IPS DF 6.9 (cell line): ENCODE data around the gene PRPF39.
"Not testable (repeated sequence)": the region's sequence is repeated elsewhere in the genome, so short reads cannot be mapped to it uniquely, and the experiment has no call there.

Experiments
- DNase-seq: peaks from one replicate; pipeline ENCODE4 v3.0.0-alpha.2; 2013; ENCODE audit warnings: low read depth, low spot score
- H3K27ac ChIP-seq: one replicate; pipeline ENCODE4 v1.5.1; 2013; ENCODE audit warnings: low read length, control low read depth
- H3K27me3 ChIP-seq: 2 replicates; pipeline ENCODE4 v1.6.1; 2013; ENCODE audit warnings: mild to moderate bottlenecking, low read length; ENCODE audit not compliant: control insufficient read depth, insufficient read depth
- H3K36me3 ChIP-seq: 2 replicates; pipeline ENCODE4 v1.6.1; 2013; ENCODE audit warnings: low read length; ENCODE audit not compliant: control insufficient read depth, insufficient read depth
- H3K4me1 ChIP-seq: 2 replicates; pipeline ENCODE4 v1.6.1; 2013; ENCODE audit warnings: low read length; ENCODE audit not compliant: control insufficient read depth, insufficient read depth
- H3K4me3 ChIP-seq: 2 replicates; pipeline ENCODE4 v1.5.1; 2013; ENCODE audit warnings: mild to moderate bottlenecking, low read length
- H3K9me3 ChIP-seq: 2 replicates; pipeline ENCODE4 v1.6.1; 2013; ENCODE audit warnings: low read length, inconsistent platforms; ENCODE audit not compliant: control insufficient read depth, insufficient read depth
- WGBS: extraction: QIAGEN DNeasy Blood & Tissue Kit; methylation state at CpG from one replicate; pipeline ENCODE4 v1.1.7; 2013; ENCODE audit warnings: mixed read lengths, missing lambda C conversion rate; ENCODE audit not compliant: insufficient read length, insufficient coverage; 5-methylcytosine and 5-hydroxymethylcytosine counted together

The PRPF39 gene

GRCh38 chr14:45135156-45135555 is 51.2 kb downstream of the PRPF39 start:
- no peaks in the 10 kb centered on the region for H3K4me1 ChIP-seq
- no peaks in the 10 kb centered on the region for H3K36me3 ChIP-seq
- H3K4me3 ChIP-seq, result peak overlapping the region; percentile 61; the same call in 1 of the 2 replicates
- DNase-seq, result no peak
- no CpG with 5 or more reads among the region's 7 CpGs for WGBS
- no peaks in the 10 kb centered on the region for H3K9me3 ChIP-seq
- H3K27me3 ChIP-seq, result no peaks in the 10 kb centered on the region
- no peak overlapping the region for H3K27ac ChIP-seq

- H3K4me3 ChIP-seq, result peak within 1 kb of the TSS; percentile 93
- H3K4me1 ChIP-seq, result no peaks in the 10 kb centered on the region
- H3K9me3 ChIP-seq, result no peaks in the 10 kb centered on the region
- no peak within 1 kb of the TSS for H3K27ac ChIP-seq
- no CpG with 5 or more reads among the region's 48 CpGs for WGBS
- no peaks in the 10 kb centered on the region for H3K36me3 ChIP-seq
- DNase-seq, result peak; percentile 97
- no peaks in the 10 kb centered on the region for H3K27me3 ChIP-seq
Measured at GRCh38 chr14:45135659-45136395, 51.9 kb downstream of the PRPF39 start, which contains the start of gene FANCM. FANCM (plus strand) TSS chr14:45135930; CDS start chr14:45136032, 102 bp downstream.

GRCh38 chr14:45136399-45136798 is 52.5 kb downstream of the PRPF39 start:
- H3K27me3 ChIP-seq, result no peaks in the 10 kb centered on the region
- no peaks in the 10 kb centered on the region for H3K9me3 ChIP-seq
- no peaks in the 10 kb centered on the region for H3K36me3 ChIP-seq
- DNase-seq, result no peak
- peak overlapping the region; percentile 93 for H3K4me3 ChIP-seq
- no CpG with 5 or more reads among the region's 7 CpGs for WGBS
- no peaks in the 10 kb centered on the region for H3K4me1 ChIP-seq
- H3K27ac ChIP-seq, result no peak overlapping the region

- Histone ChIP-seq H3K4me3 (no peak overlapping the region), H3K36me3 (no peaks in the 10 kb centered on the region), H3K4me1 (no peaks in the 10 kb centered on the region), H3K9me3 (no peaks in the 10 kb centered on the region), H3K27ac (no peak overlapping the region), H3K27me3 (no peaks in the 10 kb centered on the region)
- no CpG with 5 or more reads among the region's 6 CpGs for WGBS
- DNase-seq, result no peak
Measured at GRCh38 chr14:45140661-45141187, 56.8 kb downstream of the PRPF39 start.

- not testable (repeated sequence) for DNase-seq, H3K27me3 ChIP-seq, H3K9me3 ChIP-seq, H3K36me3 ChIP-seq, H3K4me1 ChIP-seq, H3K27ac ChIP-seq, H3K4me3 ChIP-seq
- no CpG with 5 or more reads among the region's 8 CpGs for WGBS
Measured at GRCh38 chr14:45142083-45142482, 58.2 kb downstream of the PRPF39 start.

- Histone ChIP-seq H3K27me3 (no peaks in the 10 kb centered on the region), H3K36me3 (no peaks in the 10 kb centered on the region), H3K9me3 (no peaks in the 10 kb centered on the region), H3K4me3 (no peak overlapping the region), H3K4me1 (no peaks in the 10 kb centered on the region), H3K27ac (no peak overlapping the region)
- no peak for DNase-seq
Measured at GRCh38 chr14:45144658-45145057, 60.7 kb downstream of the PRPF39 start.

- no peaks in the 10 kb centered on the region for H3K9me3 ChIP-seq
- no peak overlapping the region for H3K4me3 ChIP-seq
- no peak for DNase-seq
- no peaks in the 10 kb centered on the region for H3K36me3 ChIP-seq
- no peaks in the 10 kb centered on the region for H3K4me1 ChIP-seq
- H3K27ac ChIP-seq, result no peak overlapping the region
- H3K27me3 ChIP-seq, result no peaks in the 10 kb centered on the region
- WGBS, result no CpG with 5 or more reads among the region's 3 CpGs
Measured at GRCh38 chr14:45145214-45145613, 61.3 kb downstream of the PRPF39 start.

- H3K27ac ChIP-seq, result no peak overlapping the region
- H3K4me1 ChIP-seq, result no peaks in the 10 kb centered on the region
- no peaks in the 10 kb centered on the region for H3K36me3 ChIP-seq
- H3K27me3 ChIP-seq, result no peaks in the 10 kb centered on the region
- DNase-seq, result no peak
- H3K4me3 ChIP-seq, result no peak overlapping the region
- no CpG with 5 or more reads among the region's 3 CpGs for WGBS
- H3K9me3 ChIP-seq, result no peaks in the 10 kb centered on the region
Measured at GRCh38 chr14:45149602-45150001, 65.7 kb downstream of the PRPF39 start.

GRCh38 chr14:45150386-45150890 is 66.5 kb downstream of the PRPF39 start:
- no peak overlapping the region for H3K4me3 ChIP-seq
- H3K27ac ChIP-seq, result no peak overlapping the region
- H3K9me3 ChIP-seq, result no peaks in the 10 kb centered on the region
- DNase-seq, result no peak
- no peaks in the 10 kb centered on the region for H3K27me3 ChIP-seq
- WGBS, result no CpG with 5 or more reads among the region's 4 CpGs
- no peaks in the 10 kb centered on the region for H3K36me3 ChIP-seq
- H3K4me1 ChIP-seq, result no peaks in the 10 kb centered on the region

- Histone ChIP-seq H3K27ac (no peak overlapping the region), H3K4me3 (no peak overlapping the region), H3K27me3 (no peaks in the 10 kb centered on the region), H3K4me1 (no peaks in the 10 kb centered on the region), H3K36me3 (no peaks in the 10 kb centered on the region), H3K9me3 (no peaks in the 10 kb centered on the region)
- DNase-seq, result no peak
Measured at GRCh38 chr14:45156067-45156466, 72.2 kb downstream of the PRPF39 start.
